ENCODE results near the gene MYF6. TPM values are rescaled to one million over a fixed set of nuclear protein-coding genes. Genes with fewer than 3 reads are reported as not detected.

MYF6 gene
- total RNA-seq, 1 donor from 2014 or later, result 0.97 TPM

DNA sequence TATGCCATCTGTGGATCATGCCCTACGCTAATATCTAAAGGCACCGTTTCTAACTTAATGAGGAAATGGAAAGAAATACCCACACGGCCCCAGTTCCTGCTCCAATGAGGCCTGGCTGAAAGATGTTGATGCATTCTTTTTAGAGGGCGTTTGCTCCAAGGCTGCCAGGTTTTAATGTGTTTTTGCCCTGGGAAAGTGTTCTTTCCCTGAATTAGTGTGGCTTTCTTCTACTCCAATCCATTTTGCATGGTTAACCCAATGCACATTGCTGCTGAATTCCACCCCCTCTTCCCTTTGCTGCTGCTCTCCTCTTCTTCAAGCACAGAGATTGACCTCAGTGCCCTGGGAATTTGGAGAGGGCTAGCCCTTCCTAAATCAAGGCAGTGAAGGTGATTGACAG, 10.4 kb downstream of the MYF6 start:
- H3K27me3 Mint-ChIP-seq (ENCODE audit: insufficient read depth, low read depth), result peaks cover 9% of the 10 kb centered on the region

DNA sequence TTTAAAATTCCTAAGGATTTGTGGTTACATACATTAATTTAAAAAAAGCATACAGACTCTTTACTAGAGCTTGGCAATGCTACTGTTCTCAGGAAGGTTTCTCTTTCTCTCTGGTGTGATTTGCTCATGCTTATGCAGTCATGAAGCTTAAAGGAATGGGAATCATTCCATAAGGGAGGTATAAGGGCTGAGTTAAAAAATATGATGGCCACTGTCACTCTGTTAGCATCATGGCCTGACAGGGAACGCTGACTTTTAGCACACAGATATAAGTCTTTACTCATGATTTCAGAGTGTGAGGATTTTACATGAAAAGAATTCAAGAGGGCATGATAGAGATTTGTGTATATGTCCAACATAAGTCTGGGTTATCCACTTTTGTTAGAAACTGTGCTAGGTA, 13.1 kb downstream of the MYF6 start:
- Histone ChIP-seq H3K9ac (no peak overlapping the region), H3K36me3 (no peaks in the 10 kb centered on the region), H3K27ac (no peak overlapping the region), H3F3A (ENCODE audit: low read depth) (peaks cover 7% of the 10 kb centered on the region), H3K4me1 (peaks cover 14% of the 10 kb centered on the region), H3K4me2 (no peak overlapping the region), H3K9me3 (ENCODE audit: low read depth) (no peaks in the 10 kb centered on the region), H3K27me3 (peaks cover 8% of the 10 kb centered on the region), H3K4me3 (no peak overlapping the region), H2AFZ (replicated peaks) (no peak overlapping the region), H4K20me1 (ENCODE audit: low read depth) (no peaks in the 10 kb centered on the region), H3K79me2 (ENCODE audit: low read depth) (no peaks in the 10 kb centered on the region)
- peaks cover 9% of the 10 kb centered on the region for H3K27me3 Mint-ChIP-seq (ENCODE audit: insufficient read depth, low read depth)
- H3K27ac Mint-ChIP-seq, result no peak overlapping the region
- TF ChIP-seq, protein P1, sequence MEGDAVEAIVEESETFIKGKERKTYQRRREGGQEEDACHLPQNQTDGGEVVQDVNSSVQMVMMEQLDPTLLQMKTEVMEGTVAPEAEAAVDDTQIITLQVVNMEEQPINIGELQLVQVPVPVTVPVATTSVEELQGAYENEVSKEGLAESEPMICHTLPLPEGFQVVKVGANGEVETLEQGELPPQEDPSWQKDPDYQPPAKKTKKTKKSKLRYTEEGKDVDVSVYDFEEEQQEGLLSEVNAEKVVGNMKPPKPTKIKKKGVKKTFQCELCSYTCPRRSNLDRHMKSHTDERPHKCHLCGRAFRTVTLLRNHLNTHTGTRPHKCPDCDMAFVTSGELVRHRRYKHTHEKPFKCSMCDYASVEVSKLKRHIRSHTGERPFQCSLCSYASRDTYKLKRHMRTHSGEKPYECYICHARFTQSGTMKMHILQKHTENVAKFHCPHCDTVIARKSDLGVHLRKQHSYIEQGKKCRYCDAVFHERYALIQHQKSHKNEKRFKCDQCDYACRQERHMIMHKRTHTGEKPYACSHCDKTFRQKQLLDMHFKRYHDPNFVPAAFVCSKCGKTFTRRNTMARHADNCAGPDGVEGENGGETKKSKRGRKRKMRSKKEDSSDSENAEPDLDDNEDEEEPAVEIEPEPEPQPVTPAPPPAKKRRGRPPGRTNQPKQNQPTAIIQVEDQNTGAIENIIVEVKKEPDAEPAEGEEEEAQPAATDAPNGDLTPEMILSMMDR (IDR thresholded peaks at IDR 0.05), result no peak
- no peak for TF ChIP-seq EZH2 (IDR thresholded peaks at IDR 0.05)
- no peak for TF ChIP-seq EZH2phosphoT487 (IDR thresholded peaks at IDR 0.05)
- H3K36me3 Mint-ChIP-seq, result no peaks in the 10 kb centered on the region
- H3K9me3 Mint-ChIP-seq, result peaks cover 4% of the 10 kb centered on the region
- DNase-seq (ENCODE audit: low spot score), result no peak
- H3K4me3 Mint-ChIP-seq, result no peak overlapping the region
- H3K4me1 Mint-ChIP-seq, result peaks cover 8% of the 10 kb centered on the region

More for the DNA sequence above, 10.4 kb downstream of the MYF6 start:
- Histone ChIP-seq H3K4me1 (peaks cover 32% of the 10 kb centered on the region), H3F3A (ENCODE audit: low read depth) (peaks cover 23% of the 10 kb centered on the region), H4K20me1 (ENCODE audit: low read depth) (no peaks in the 10 kb centered on the region), H2AFZ (replicated peaks) (no peak overlapping the region), H3K4me3 (no peak overlapping the region), H3K27me3 (peaks cover 35% of the 10 kb centered on the region), H3K36me3 (no peaks in the 10 kb centered on the region), H3K9me3 (ENCODE audit: low read depth) (no peaks in the 10 kb centered on the region), H3K9ac (no peak overlapping the region), H3K4me2 (no peak overlapping the region), H3K27ac (no peak overlapping the region), H3K79me2 (ENCODE audit: low read depth) (no peaks in the 10 kb centered on the region)
- Mint-ChIP-seq H3K4me3 (no peak overlapping the region), H3K4me1 (peaks cover 28% of the 10 kb centered on the region), H3K9me3 (peaks cover 4% of the 10 kb centered on the region), H3K27ac (no peak overlapping the region), H3K36me3 (no peaks in the 10 kb centered on the region)
- TF ChIP-seq EZH2 (IDR thresholded peaks at IDR 0.05) (no peak), EZH2phosphoT487 (IDR thresholded peaks at IDR 0.05) (no peak)
- TF ChIP-seq, protein P1 (IDR thresholded peaks at IDR 0.05), result no peak
- DNase-seq (ENCODE audit: low spot score), result no peak

DNA sequence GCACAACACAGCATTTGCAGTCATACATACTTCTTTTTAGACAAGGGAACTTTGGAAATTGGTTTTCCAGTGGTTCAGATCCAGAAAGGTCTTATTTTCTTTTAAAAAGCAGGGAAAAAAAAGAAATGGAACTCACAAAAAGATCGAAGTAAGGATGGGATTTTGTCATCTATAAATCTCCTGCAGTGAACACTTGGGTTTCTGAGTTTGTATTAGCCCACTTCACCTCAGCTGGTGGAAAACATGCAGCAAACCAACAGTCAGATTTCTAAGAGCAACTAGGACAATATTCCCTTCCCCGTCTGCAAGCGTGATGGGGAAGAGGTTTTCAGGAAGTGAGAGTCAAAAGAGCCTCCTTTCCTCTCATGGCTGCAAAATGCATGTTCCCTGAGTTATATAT, 13.9 kb downstream of the MYF6 start:
- no peak overlapping the region for H3K4me3 Mint-ChIP-seq
- H3K27me3 Mint-ChIP-seq (ENCODE audit: insufficient read depth, low read depth), result peaks cover 2% of the 10 kb centered on the region
- no peaks in the 10 kb centered on the region for H3K36me3 Mint-ChIP-seq
- H3K4me1 Mint-ChIP-seq, result peaks cover 3% of the 10 kb centered on the region
- Histone ChIP-seq H3F3A (ENCODE audit: low read depth) (no peaks in the 10 kb centered on the region), H3K36me3 (no peaks in the 10 kb centered on the region), H3K4me2 (no peak overlapping the region), H3K79me2 (ENCODE audit: low read depth) (no peaks in the 10 kb centered on the region), H3K4me3 (no peak overlapping the region), H3K27ac (no peak overlapping the region), H3K9ac (no peak overlapping the region), H3K27me3 (peaks cover 2% of the 10 kb centered on the region), H3K9me3 (ENCODE audit: low read depth) (no peaks in the 10 kb centered on the region), H4K20me1 (ENCODE audit: low read depth) (no peaks in the 10 kb centered on the region), H3K4me1 (peaks cover 6% of the 10 kb centered on the region), H2AFZ (replicated peaks) (peak overlapping the region; percentile 32)
- H3K9me3 Mint-ChIP-seq, result peaks cover 2% of the 10 kb centered on the region
- TF ChIP-seq EZH2 (IDR thresholded peaks at IDR 0.05) (no peak), EZH2phosphoT487 (IDR thresholded peaks at IDR 0.05) (no peak)
- TF ChIP-seq, protein P1 (IDR thresholded peaks at IDR 0.05), result no peak
- DNase-seq (ENCODE audit: low spot score), result no peak
- H3K27ac Mint-ChIP-seq, result no peak overlapping the region

Data from neural progenitor cell (in vitro differentiated cells).